ENCODE results near the gene RBM4. TPM values are rescaled to one million over a fixed set of nuclear protein-coding genes. Genes with fewer than 3 reads are reported as not detected.

RBM4 gene
- total RNA-seq, 1 experiment from 2014 or later = 164 TPM

- Histone ChIP-seq H3K27ac (ENCODE audit: low read length) (no peak overlapping the region), H3K4me1 (ENCODE audit: insufficient read depth, low read length) (no peaks in the 10 kb centered on the region), H3K4me2 (ENCODE audit: low read length) (no peak overlapping the region), H3K9me2 (replicated peaks; ENCODE audit: low read length) (no peaks in the 10 kb centered on the region), H3F3A (ENCODE audit: low read length, unreplicated experiment) (no peaks in the 10 kb centered on the region), H3K4me3 (ENCODE audit: low read length) (no peak overlapping the region), H4K20me1 (ENCODE audit: low read length) (no peaks in the 10 kb centered on the region), H3K9ac (ENCODE audit: low read length) (no peak overlapping the region), H3K27me3 (ENCODE audit: low read length) (no peaks in the 10 kb centered on the region), H2AFZ (ENCODE audit: low read length) (no peak overlapping the region), H3K9me3 (ENCODE audit: low read length) (no peaks in the 10 kb centered on the region), H3K79me2 (ENCODE audit: low read length) (no peaks in the 10 kb centered on the region), H3K36me3 (ENCODE audit: low read depth, low read length) (peaks cover 27% of the 10 kb centered on the region)
- CTCF ChIA-PET = no interaction called here
- no TSS peak for BruUV-seq (replicated peaks)
- intact Hi-C loops (cut with micrococcal nuclease) = no loop called here
- POLR2A ChIA-PET (ENCODE audit: unreplicated experiment) = no interaction called here
- DNase-seq (no peak), ATAC-seq (no peak)
- TF ChIP-seq EZH2phosphoT487 (IDR thresholded peaks at IDR 0.05; ENCODE audit: borderline replicate concordance, low read length) = no peak
- no peak for TF ChIP-seq EZH2 (IDR thresholded peaks at IDR 0.05; ENCODE audit: low read length, unreplicated experiment)
- TF ChIP-seq, protein P1, sequence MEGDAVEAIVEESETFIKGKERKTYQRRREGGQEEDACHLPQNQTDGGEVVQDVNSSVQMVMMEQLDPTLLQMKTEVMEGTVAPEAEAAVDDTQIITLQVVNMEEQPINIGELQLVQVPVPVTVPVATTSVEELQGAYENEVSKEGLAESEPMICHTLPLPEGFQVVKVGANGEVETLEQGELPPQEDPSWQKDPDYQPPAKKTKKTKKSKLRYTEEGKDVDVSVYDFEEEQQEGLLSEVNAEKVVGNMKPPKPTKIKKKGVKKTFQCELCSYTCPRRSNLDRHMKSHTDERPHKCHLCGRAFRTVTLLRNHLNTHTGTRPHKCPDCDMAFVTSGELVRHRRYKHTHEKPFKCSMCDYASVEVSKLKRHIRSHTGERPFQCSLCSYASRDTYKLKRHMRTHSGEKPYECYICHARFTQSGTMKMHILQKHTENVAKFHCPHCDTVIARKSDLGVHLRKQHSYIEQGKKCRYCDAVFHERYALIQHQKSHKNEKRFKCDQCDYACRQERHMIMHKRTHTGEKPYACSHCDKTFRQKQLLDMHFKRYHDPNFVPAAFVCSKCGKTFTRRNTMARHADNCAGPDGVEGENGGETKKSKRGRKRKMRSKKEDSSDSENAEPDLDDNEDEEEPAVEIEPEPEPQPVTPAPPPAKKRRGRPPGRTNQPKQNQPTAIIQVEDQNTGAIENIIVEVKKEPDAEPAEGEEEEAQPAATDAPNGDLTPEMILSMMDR (conservative IDR thresholded peaks at IDR 0.05; ENCODE audit: low read depth, low read length) = no peak
Observed at GRCh38 chr11:66688561-66689534, 50.3 kb downstream of the RBM4 start.

- TF ChIP-seq EZH2phosphoT487 (IDR thresholded peaks at IDR 0.05; ENCODE audit: borderline replicate concordance, low read length) = no peak
- H4K20me1 ChIP-seq (ENCODE audit: low read length) = no peaks in the 10 kb centered on the region
- BruUV-seq (replicated peaks) = no TSS peak
- no peaks in the 10 kb centered on the region for H3K9me3 ChIP-seq (ENCODE audit: low read length)
- H3K9ac ChIP-seq (ENCODE audit: low read length) = no peak overlapping the region
- H3K4me3 ChIP-seq (ENCODE audit: low read length) = no peak overlapping the region
- H3K27me3 ChIP-seq (ENCODE audit: low read length) = no peaks in the 10 kb centered on the region
- ATAC-seq = no peak
- H3F3A ChIP-seq (ENCODE audit: low read length, unreplicated experiment) = no peaks in the 10 kb centered on the region
- no peaks in the 10 kb centered on the region for H3K9me2 ChIP-seq (replicated peaks; ENCODE audit: low read length)
- DNase-seq = no peak
- H3K27ac ChIP-seq (ENCODE audit: low read length) = no peak overlapping the region
- no peak overlapping the region for H3K4me2 ChIP-seq (ENCODE audit: low read length)
- POLR2A ChIA-PET (ENCODE audit: unreplicated experiment) = no interaction called here
- H2AFZ ChIP-seq (ENCODE audit: low read length) = no peak overlapping the region
- peaks cover 27% of the 10 kb centered on the region for H3K36me3 ChIP-seq (ENCODE audit: low read depth, low read length)
- H3K79me2 ChIP-seq (ENCODE audit: low read length) = no peaks in the 10 kb centered on the region
- no peaks in the 10 kb centered on the region for H3K4me1 ChIP-seq (ENCODE audit: insufficient read depth, low read length)
- intact Hi-C loops (cut with micrococcal nuclease) = no loop called here
- CTCF ChIA-PET = no interaction called here
Observed at GRCh38 chr11:66689661-66690590, 51.4 kb downstream of the RBM4 start.

GRCh38 chr11:66691311-66691980, 52.9 kb downstream of the RBM4 start:
- H3K27me3 ChIP-seq (ENCODE audit: low read length) = no peaks in the 10 kb centered on the region
- H3F3A ChIP-seq (ENCODE audit: low read length, unreplicated experiment) = no peaks in the 10 kb centered on the region
- no peaks in the 10 kb centered on the region for H4K20me1 ChIP-seq (ENCODE audit: low read length)
- peaks cover 31% of the 10 kb centered on the region for H3K36me3 ChIP-seq (ENCODE audit: low read depth, low read length)
- POLR2A ChIA-PET (ENCODE audit: unreplicated experiment) = no interaction called here
- intact Hi-C loops (cut with micrococcal nuclease) = no loop called here
- CTCF ChIA-PET = no interaction called here
- H3K9me3 ChIP-seq (ENCODE audit: low read length) = no peaks in the 10 kb centered on the region
- no peak overlapping the region for H3K27ac ChIP-seq (ENCODE audit: low read length)
- no TSS peak for BruUV-seq (replicated peaks)
- ATAC-seq (no peak), DNase-seq (no peak)
- no peak overlapping the region for H3K4me3 ChIP-seq (ENCODE audit: low read length)
- H3K79me2 ChIP-seq (ENCODE audit: low read length) = no peaks in the 10 kb centered on the region
- no peak overlapping the region for H3K4me2 ChIP-seq (ENCODE audit: low read length)
- no peak overlapping the region for H3K9ac ChIP-seq (ENCODE audit: low read length)
- H3K4me1 ChIP-seq (ENCODE audit: insufficient read depth, low read length) = no peaks in the 10 kb centered on the region
- H2AFZ ChIP-seq (ENCODE audit: low read length) = no peak overlapping the region
- no peaks in the 10 kb centered on the region for H3K9me2 ChIP-seq (replicated peaks; ENCODE audit: low read length)
- TF ChIP-seq EZH2phosphoT487 (IDR thresholded peaks at IDR 0.05; ENCODE audit: borderline replicate concordance, low read length) (no peak), EZH2 (IDR thresholded peaks at IDR 0.05; ENCODE audit: low read length, unreplicated experiment) (no peak)
- TF ChIP-seq, protein P1 (conservative IDR thresholded peaks at IDR 0.05; ENCODE audit: low read depth, low read length) = no peak
